Osteocyte (in vitro differentiated cells): ENCODE data around the gene CHD3. TPM values are rescaled to one million over a fixed set of nuclear protein-coding genes. Genes with fewer than 3 reads are reported as not detected.
A peak's percentile ranks its signal among the peaks of the same experiment; 100 is the strongest.

ENCODE experiments used
- DNase-seq: peaks from one replicate; pipeline ENCODE4 v3.0.0; 2021; ENCODE audit warnings: mixed read lengths; ENCODE audit not compliant: unreplicated experiment; ENCODE audit errors: extremely low spot score
- H3K27ac Mint-ChIP-seq: one replicate; pipeline ENCODE4 v1.8.0; 2021; ENCODE audit warnings: mild to moderate bottlenecking, mixed read lengths; ENCODE audit not compliant: unreplicated experiment
- H3K27me3 Mint-ChIP-seq: one replicate; pipeline ENCODE4 v1.8.0; 2021; ENCODE audit warnings: mixed read lengths; ENCODE audit not compliant: unreplicated experiment
- H3K36me3 Mint-ChIP-seq: one replicate; pipeline ENCODE4 v1.8.0; 2021; ENCODE audit warnings: mixed read lengths; ENCODE audit not compliant: unreplicated experiment
- H3K4me1 Mint-ChIP-seq: one replicate; pipeline ENCODE4 v1.8.0; 2021; ENCODE audit warnings: mixed read lengths; ENCODE audit not compliant: unreplicated experiment
- H3K4me3 Mint-ChIP-seq: one replicate; pipeline ENCODE4 v1.8.0; 2021; ENCODE audit warnings: mild to moderate bottlenecking, moderate library complexity, mixed read lengths; ENCODE audit not compliant: unreplicated experiment
- H3K9me3 Mint-ChIP-seq: one replicate; pipeline ENCODE4 v1.8.0; 2021; ENCODE audit warnings: mixed read lengths; ENCODE audit not compliant: unreplicated experiment
- total RNA-seq: library from RNA; stranded (reverse); gene quantifications from 2 replicates; pipeline ENCODE4 v1.2.1, GENCODE V29; 2021
- TF ChIP-seq, protein P1 (sequence below): fragments of 200-600 bp; sonication (generic); IDR thresholded peaks from 2 replicates; pipeline ENCODE4 v1.5.0; 2021; ENCODE audit warnings: antibody characterized with exemption, mild to moderate bottlenecking, moderate library complexity

The CHD3 gene
- total RNA-seq, 1 donor from 2014 or later = 206 TPM

DNA sequence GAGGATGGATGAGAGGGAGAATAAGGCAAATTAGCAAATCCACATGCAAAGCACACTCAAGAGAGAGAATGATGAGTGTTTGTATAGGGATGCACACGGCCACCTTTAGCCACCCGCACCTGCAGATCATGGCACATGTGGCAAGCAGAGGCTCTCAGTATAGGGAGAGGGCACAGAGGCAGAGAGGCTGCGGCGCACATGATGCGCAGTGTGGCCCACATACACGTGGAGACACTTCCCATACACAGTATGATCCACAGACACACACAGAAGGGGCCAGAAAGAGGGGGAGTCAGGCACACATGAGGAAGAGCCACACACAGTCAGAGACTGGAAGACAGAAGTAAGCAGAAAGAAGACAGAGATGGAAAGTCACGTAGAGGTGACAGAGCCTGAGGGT, 6.5 kb upstream of the CHD3 start:
- Mint-ChIP-seq H3K27ac (no peak overlapping the region), H3K27me3 (no peaks in the 10 kb centered on the region), H3K4me1 (peaks cover 3% of the 10 kb centered on the region), H3K36me3 (no peaks in the 10 kb centered on the region), H3K4me3 (no peak overlapping the region), H3K9me3 (no peaks in the 10 kb centered on the region)
- no peak for DNase-seq
- TF ChIP-seq, protein P1, sequence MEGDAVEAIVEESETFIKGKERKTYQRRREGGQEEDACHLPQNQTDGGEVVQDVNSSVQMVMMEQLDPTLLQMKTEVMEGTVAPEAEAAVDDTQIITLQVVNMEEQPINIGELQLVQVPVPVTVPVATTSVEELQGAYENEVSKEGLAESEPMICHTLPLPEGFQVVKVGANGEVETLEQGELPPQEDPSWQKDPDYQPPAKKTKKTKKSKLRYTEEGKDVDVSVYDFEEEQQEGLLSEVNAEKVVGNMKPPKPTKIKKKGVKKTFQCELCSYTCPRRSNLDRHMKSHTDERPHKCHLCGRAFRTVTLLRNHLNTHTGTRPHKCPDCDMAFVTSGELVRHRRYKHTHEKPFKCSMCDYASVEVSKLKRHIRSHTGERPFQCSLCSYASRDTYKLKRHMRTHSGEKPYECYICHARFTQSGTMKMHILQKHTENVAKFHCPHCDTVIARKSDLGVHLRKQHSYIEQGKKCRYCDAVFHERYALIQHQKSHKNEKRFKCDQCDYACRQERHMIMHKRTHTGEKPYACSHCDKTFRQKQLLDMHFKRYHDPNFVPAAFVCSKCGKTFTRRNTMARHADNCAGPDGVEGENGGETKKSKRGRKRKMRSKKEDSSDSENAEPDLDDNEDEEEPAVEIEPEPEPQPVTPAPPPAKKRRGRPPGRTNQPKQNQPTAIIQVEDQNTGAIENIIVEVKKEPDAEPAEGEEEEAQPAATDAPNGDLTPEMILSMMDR = no peak

DNA sequence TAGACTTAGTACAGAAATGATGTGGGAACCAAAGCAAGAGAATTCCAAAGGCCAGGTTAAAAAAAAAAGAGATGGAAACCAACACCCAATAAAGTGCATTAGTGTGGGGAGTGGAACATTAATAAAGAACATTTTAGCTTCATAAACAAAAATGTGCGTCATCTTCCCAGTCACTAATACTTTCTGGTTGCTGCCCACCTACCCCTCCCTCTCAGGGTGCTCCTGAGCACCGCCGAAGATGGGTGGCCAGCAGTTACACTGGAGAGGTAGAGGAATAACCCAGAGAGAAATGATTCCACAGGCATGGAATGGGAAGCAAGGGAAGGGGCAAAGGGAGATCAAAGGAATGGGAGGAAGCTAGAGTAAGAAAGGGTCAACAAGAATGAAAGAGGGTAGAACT, 6.0 kb upstream of the CHD3 start:
- Mint-ChIP-seq H3K4me1 (peaks cover 3% of the 10 kb centered on the region), H3K9me3 (no peaks in the 10 kb centered on the region), H3K27me3 (no peaks in the 10 kb centered on the region), H3K36me3 (no peaks in the 10 kb centered on the region), H3K4me3 (no peak overlapping the region), H3K27ac (no peak overlapping the region)
- no peak for DNase-seq
- TF ChIP-seq, protein P1 = no peak

GRCh38 chr17:7883781-7884386, 4.7 kb upstream of the CHD3 start:
- H3K4me1 Mint-ChIP-seq = peaks cover 3% of the 10 kb centered on the region
- no peak overlapping the region for H3K4me3 Mint-ChIP-seq
- no peaks in the 10 kb centered on the region for H3K27me3 Mint-ChIP-seq
- TF ChIP-seq, protein P1 = no peak
- no peaks in the 10 kb centered on the region for H3K36me3 Mint-ChIP-seq
- no peaks in the 10 kb centered on the region for H3K9me3 Mint-ChIP-seq
- no peak overlapping the region for H3K27ac Mint-ChIP-seq
- no peak for DNase-seq

GRCh38 chr17:7884581-7885366, 3.8 kb upstream of the CHD3 start:
- TF ChIP-seq, protein P1 = no peak
- no peak for DNase-seq
- Mint-ChIP-seq H3K36me3 (peaks cover 5% of the 10 kb centered on the region), H3K9me3 (no peaks in the 10 kb centered on the region), H3K27me3 (no peaks in the 10 kb centered on the region), H3K4me1 (peaks cover 3% of the 10 kb centered on the region), H3K27ac (peak overlapping the region; percentile 65), H3K4me3 (peak overlapping the region; percentile 73)
